K562 (cell line): ENCODE data around the gene CD300A. TPM values are rescaled to one million over a fixed set of nuclear protein-coding genes. Genes with fewer than 3 reads are reported as not detected.

ENCODE experiments used
- ATAC-seq: fragments of 200-7000 bp; cut with Tn5 transposase; 3 replicates; pipeline ENCODE4 v1.9.1; 2020; ENCODE audit warnings: moderate library complexity
- BruUV-seq: library from RNA; stranded (reverse); fragments of 400-500 nt; replicated peaks from 2 replicates; lab custom pipeline; 2021; lab: Mats Ljungman, UMichigan
- CTCF ChIA-PET: fragments of 300-600 bp; formaldehyde crosslinking; extraction: SDS; loops from one replicate; lab custom pipeline; 2021; ENCODE audit warnings: low intra/inter-chr PET ratio; lab: Yijun Ruan, JAX
- POLR2A ChIA-PET: fragments of 300-600, 350-650 bp; sonication (Branson Sonifier 250); formaldehyde crosslinking; extraction: SDS; loops from one replicate; lab custom pipeline; 2021; ENCODE audit warnings: antibody characterized with exemption, inconsistent platforms; lab: Yijun Ruan, JAX
- DNase-seq, 4 experiments: peaks; one replicate each; pipeline versions ENCODE4 v3.0.0 to v3.0.0-alpha.2; 2011 to 2018; ENCODE audit warnings: low spot score in 3 of 4, mixed read lengths in 3 of 4; ENCODE audit errors: extremely low read depth in 1 of 4
- FAIRE-seq: peaks from 2 replicates; lab custom pipeline; 2011; peaks lifted over from hg19 to GRCh38; lab: Jason Lieb, UNC
- H2AFZ ChIP-seq: 2 replicates; pipeline ENCODE4 v1.6.0; 2011; ENCODE audit warnings: low read depth, low read length, control low read depth, inconsistent platforms
- H3K27ac ChIP-seq: fragments of 200-600 bp; 3 replicates; pipeline ENCODE4 v1.8.0; 2011; ENCODE audit warnings: low read depth, mild to moderate bottlenecking, control low read depth, inconsistent platforms, low read length, moderate library complexity, mixed read lengths; ENCODE audit errors: extremely low read depth
- H3K27me3 ChIP-seq, 2 experiments: fragments of 300-600 bp in 1 of 2; 2 replicates in 1 of 2; 3 replicates in 1 of 2; pipeline versions ENCODE4 v1.6.0 to v1.8.0; 2011; ENCODE audit warnings: inconsistent platforms in 2 of 2, low read length in 2 of 2, mild to moderate bottlenecking in 1 of 2, mixed read lengths in 1 of 2, moderate library complexity in 1 of 2; ENCODE audit not compliant: control insufficient read depth in 2 of 2, insufficient read depth in 2 of 2
- H3K36me3 ChIP-seq: fragments of 300-600 bp; 3 replicates; pipeline ENCODE4 v1.8.0; 2011; ENCODE audit warnings: mild to moderate bottlenecking, low read length, inconsistent platforms; ENCODE audit not compliant: control insufficient read depth, insufficient read depth
- H3K4me1 ChIP-seq, 2 experiments: fragments of 200-600 bp in 1 of 2; replicated peaks in 1 of 2; 2 replicates in 1 of 2; 3 replicates in 1 of 2; pipeline versions ENCODE4 v1.5.1 to v1.8.0; 2011; ENCODE audit warnings: inconsistent platforms in 2 of 2, low read length in 2 of 2, mild to moderate bottlenecking in 1 of 2, mixed read lengths in 1 of 2, moderate library complexity in 1 of 2; ENCODE audit not compliant: control insufficient read depth in 2 of 2, insufficient read depth in 2 of 2
- H3K4me2 ChIP-seq: 2 replicates; pipeline ENCODE4 v1.6.1; 2011; ENCODE audit warnings: low read length, control low read depth, inconsistent platforms, mixed read lengths; ENCODE audit not compliant: insufficient read depth
- H3K4me3 ChIP-seq: fragments of 200-600 bp; sonication (generic), shearing (Covaris generic); 2 replicates; pipeline ENCODE4 v1.5.1; 2016; ENCODE audit warnings: control low read depth, inconsistent platforms
- H3K79me2 ChIP-seq: fragments of 200-600 bp; 3 replicates; pipeline ENCODE4 v1.8.0; 2011; ENCODE audit warnings: low read length, inconsistent platforms; ENCODE audit not compliant: control insufficient read depth, insufficient read depth
- H3K9ac ChIP-seq, 2 experiments: 2 replicates each; pipeline versions ENCODE4 v1.6.0 to v1.6.1; 2011; ENCODE audit warnings: low read depth in 2 of 2, low read length in 2 of 2, control low read depth in 1 of 2, inconsistent platforms in 1 of 2, mild to moderate bottlenecking in 1 of 2, mixed read lengths in 1 of 2; ENCODE audit not compliant: insufficient read depth in 1 of 2
- H3K9me1 ChIP-seq: one replicate; pipeline ENCODE4 v1.6.0; 2011; ENCODE audit warnings: inconsistent platforms, mild to moderate bottlenecking, low read length, moderate library complexity; ENCODE audit not compliant: control insufficient read depth, insufficient read depth
- H3K9me3 ChIP-seq: replicated peaks from 2 replicates; pipeline ENCODE4 v1.5.1; 2011; ENCODE audit warnings: low read depth, low read length, inconsistent platforms; ENCODE audit not compliant: control insufficient read depth, insufficient read depth
- H4K20me1 ChIP-seq: replicated peaks from 2 replicates; pipeline ENCODE4 v1.6.1; 2011; ENCODE audit warnings: low read length, inconsistent platforms, mixed read lengths; ENCODE audit not compliant: control insufficient read depth, insufficient read depth
- DMBX1 ChIP-seq: fragments of 250-450 bp; sonication (Bioruptor Pico); IDR thresholded peaks from 2 replicates; pipeline ENCODE4 v1.8.0; 2022; ENCODE audit warnings: inconsistent platforms, mild to moderate bottlenecking, moderate library complexity, borderline replicate concordance
- FOXA3 ChIP-seq, 2 experiments: fragments of 450-650 bp in 1 of 2; sonication (generic) in 1 of 2; formaldehyde crosslinking; IDR thresholded peaks in 1 of 2; conservative IDR thresholded peaks in 1 of 2; 2 replicates each; pipeline versions ENCODE4 v1.4.0 to v1.8.0; 2020 to 2022; ENCODE audit warnings: mild to moderate bottlenecking in 2 of 2, missing genetic modification reagents in 1 of 2
- HNRNPLL ChIP-seq: fragments of 200-400 bp; formaldehyde crosslinking; IDR thresholded peaks from 2 replicates; pipeline ENCODE4 v1.6.1; 2017; ENCODE audit warnings: low read length, low read depth, mild to moderate bottlenecking; ENCODE audit not compliant: poor library complexity, severe bottlenecking
- KLF6 ChIP-seq: fragments of 250-450 bp; sonication (Bioruptor Pico); IDR thresholded peaks from 2 replicates; pipeline ENCODE4 v1.4.0; 2020; ENCODE audit warnings: mild to moderate bottlenecking, moderate library complexity, borderline replicate concordance
- TEAD2 ChIP-seq: fragments of 450-650 bp; IDR thresholded peaks from 2 replicates; pipeline ENCODE4 v1.6.1; 2016; ENCODE audit warnings: missing genetic modification characterization, control low read depth, missing compliant biosample characterization
- ZNF124 ChIP-seq: sonication (generic); formaldehyde crosslinking; IDR thresholded peaks from 2 replicates; pipeline ENCODE4 v1.8.1; 2022; ENCODE audit warnings: missing genetic modification reagents
- WGBS: fragments of 100-300 bp; shearing (Covaris generic); methylation state at CpG from one replicate; pipeline ENCODE4 v1.1.6; 2016; ENCODE audit warnings: low coverage, mixed read lengths; ENCODE audit not compliant: insufficient coverage; ENCODE audit errors: missing lambda C conversion rate; 5-methylcytosine and 5-hydroxymethylcytosine counted together
- in situ Hi-C: fragments of 300-500 bp; cut with MboI; formaldehyde crosslinking; loops from 4 replicates; pipeline ENCODE4 v1.15.0; 2018; ENCODE audit warnings: inconsistent platforms, mixed read lengths
- intact Hi-C: fragments of 100-400 bp; cut with micrococcal nuclease; formaldehyde crosslinking; loops from 2 replicates; pipeline ENCODE4 v1.14.2; 2022
- polyA plus RNA-seq, 8 experiments: library from polyadenylated mRNA; depleted of rRNA in 4 of 8; stranded (reverse) in 5 of 8; unstranded in 3 of 8; fragments of >200 nt; fragmentation: Nextera tagmentation in 2 of 8; fragmentation: Illumina TruSeq in 1 of 8; extraction: Ambion mirVana in 2 of 8; extraction: Trizol in 1 of 8; gene quantifications; 2 replicates each; pipeline versions ENCODE4 v1.2.1 to v1.2.3, GENCODE V29; 2011 to 2014; ENCODE audit warnings: inconsistent platforms in 1 of 8, missing spikeins in 1 of 8
- total RNA-seq, 7 experiments: library from RNA; depleted of rRNA in 6 of 7; stranded (reverse); fragments of >200 nt in 6 of 7; fragmentation: Illumina TruSeq in 2 of 7; extraction: Trizol in 2 of 7; gene quantifications; 2 replicates each; pipeline versions ENCODE4 v1.2.1 to v1.2.3, GENCODE V29; 2011 to 2021; ENCODE audit warnings: low replicate concordance in 1 of 7
- TF ChIP-seq, protein P1 (sequence below): fragments of 450-650 bp; IDR thresholded peaks from 2 replicates; pipeline ENCODE4 v1.6.1; 2014; ENCODE audit warnings: low read depth, mild to moderate bottlenecking, moderate library complexity, borderline replicate concordance

CD300A gene
- total and polyA plus RNA-seq, 9 of the 15 experiments (the other 6 are each of a cell fraction or from before 2014, with no cell fraction given), result 0.21 to 1.7 (median 0.41) TPM; not detected in 1

DNA sequence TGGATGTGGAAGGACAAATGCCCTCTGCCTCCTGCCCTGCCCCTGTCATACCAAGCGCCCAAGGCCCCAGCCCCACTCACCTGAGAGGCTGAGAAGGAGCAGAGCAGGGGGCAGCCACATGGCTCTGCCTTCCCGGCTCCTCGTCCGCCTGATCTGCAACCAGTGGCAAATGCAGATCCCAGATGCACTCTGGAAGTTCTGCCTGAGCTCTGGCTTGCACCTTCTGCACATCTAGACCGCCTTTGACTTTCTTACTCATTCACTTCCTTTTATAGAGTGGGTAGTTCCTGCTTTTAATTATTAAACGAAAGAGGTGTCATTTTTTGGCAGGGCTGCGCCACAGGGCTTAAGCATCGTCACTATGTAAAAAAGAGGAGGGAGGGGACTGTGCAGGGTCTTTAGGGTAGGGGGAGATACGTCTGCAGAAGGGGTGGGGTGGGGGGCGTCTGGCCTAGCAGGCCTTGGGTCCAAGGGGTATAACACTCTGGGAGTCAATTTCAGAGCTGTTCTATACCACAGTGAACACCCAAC lies 64.9 kb downstream of the CD300A start, which contains the start of gene CD300LB:
TSS of gene CD300LB (minus strand) at position 245 of the 531 bp plus-strand sequence. CDS start at position 120, 125 bp downstream.
- Histone ChIP-seq H3K9ac (no peak within 1 kb of the TSS), H3K9me1 (no peaks in the 10 kb centered on the region), H3K36me3 (no peaks in the 10 kb centered on the region), H3K79me2 (no peaks in the 10 kb centered on the region), H3K4me1 (no peaks in the 10 kb centered on the region; a peak in 1 of 5 replicates), H3K4me3 (no peak within 1 kb of the TSS), H3K4me2 (no peak within 1 kb of the TSS), H4K20me1 (no peaks in the 10 kb centered on the region), H3K27me3 (peaks cover 3 to 36% of the 10 kb centered on the region in 2 experiments; a peak in 4 of 5 replicates), H2AFZ (peak within 1 kb of the TSS; percentile 48), H3K9me3 (no peaks in the 10 kb centered on the region), H3K27ac (no peak within 1 kb of the TSS)
- intact Hi-C loops (loop anchor here (5.0 kb wide), 1 partner anchor 164 kb away; the partner anchor contains the start of gene GPR142), in situ Hi-C loops (no loop called here)
- no peak for DNase-seq
- no TSS peak for BruUV-seq
- WGBS, result 24% methylated on average over 8 of the region's 10 CpGs
- ATAC-seq, result no peak
- POLR2A ChIA-PET, result no interaction called here
- no peak for TF ChIP-seq FOXA3 (CRISPR knock-in tag; conservative IDR thresholded peaks at IDR 0.05 in 1 of 2, IDR thresholded peaks at IDR 0.05 in 1 of 2)
- no peak for TF ChIP-seq TEAD2
- TF ChIP-seq ZNF124 (CRISPR knock-in tag), result no peak
- no peak for TF ChIP-seq DMBX1 (CRISPR knock-in tag)
- TF ChIP-seq, protein P1, sequence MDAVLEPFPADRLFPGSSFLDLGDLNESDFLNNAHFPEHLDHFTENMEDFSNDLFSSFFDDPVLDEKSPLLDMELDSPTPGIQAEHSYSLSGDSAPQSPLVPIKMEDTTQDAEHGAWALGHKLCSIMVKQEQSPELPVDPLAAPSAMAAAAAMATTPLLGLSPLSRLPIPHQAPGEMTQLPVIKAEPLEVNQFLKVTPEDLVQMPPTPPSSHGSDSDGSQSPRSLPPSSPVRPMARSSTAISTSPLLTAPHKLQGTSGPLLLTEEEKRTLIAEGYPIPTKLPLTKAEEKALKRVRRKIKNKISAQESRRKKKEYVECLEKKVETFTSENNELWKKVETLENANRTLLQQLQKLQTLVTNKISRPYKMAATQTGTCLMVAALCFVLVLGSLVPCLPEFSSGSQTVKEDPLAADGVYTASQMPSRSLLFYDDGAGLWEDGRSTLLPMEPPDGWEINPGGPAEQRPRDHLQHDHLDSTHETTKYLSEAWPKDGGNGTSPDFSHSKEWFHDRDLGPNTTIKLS, result no peak
- no peak for TF ChIP-seq KLF6 (CRISPR knock-in tag)
- TF ChIP-seq HNRNPLL, result no peak
- no peak for FAIRE-seq
- CTCF ChIA-PET, result interaction anchor here (0.6 to 0.7 kb wide), 2 partner anchors 155 to 363 kb away, joined by 3 to 4 read pairs; no protein-coding TSS in a partner anchor
